Measurements from ENCODE around the gene SPOCD1. TPM values are rescaled to one million over a fixed set of nuclear protein-coding genes. Genes with fewer than 3 reads are reported as not detected.

The SPOCD1 gene
- total RNA-seq, 1 donor from 2014 or later: not detected

- H3K9me3 Mint-ChIP-seq: no peaks in the 10 kb centered on the region
- no peak overlapping the region for H3K4me3 Mint-ChIP-seq
- H3K4me1 Mint-ChIP-seq (ENCODE audit: low read depth): peaks cover 16% of the 10 kb centered on the region
- no peak for DNase-seq (ENCODE audit: low spot score)
- peaks cover 6% of the 10 kb centered on the region for H3K27me3 Mint-ChIP-seq (ENCODE audit: insufficient read depth)
- no peaks in the 10 kb centered on the region for H3K36me3 Mint-ChIP-seq (ENCODE audit: low read depth)
- intact Hi-C loops (cut with micrococcal nuclease): loop anchor here (10.0 kb wide), 1 partner anchor 722 kb away; the partner anchor contains the start of gene PUM1
- H3K27ac Mint-ChIP-seq: no peak overlapping the region
Observed at GRCh38 chr1:31786366-31787060, 29.3 kb downstream of the SPOCD1 start.

GRCh38 chr1:31785947-31786290 lies 29.9 kb downstream of the SPOCD1 start:
- peaks cover 16% of the 10 kb centered on the region for H3K4me1 Mint-ChIP-seq (ENCODE audit: low read depth)
- no peaks in the 10 kb centered on the region for H3K9me3 Mint-ChIP-seq
- peaks cover 6% of the 10 kb centered on the region for H3K27me3 Mint-ChIP-seq (ENCODE audit: insufficient read depth)
- no peak overlapping the region for H3K27ac Mint-ChIP-seq
- intact Hi-C loops (cut with micrococcal nuclease): loop anchor here (10.0 kb wide), 1 partner anchor 721 kb away; the partner anchor contains the start of gene PUM1
- no peaks in the 10 kb centered on the region for H3K36me3 Mint-ChIP-seq (ENCODE audit: low read depth)
- H3K4me3 Mint-ChIP-seq: no peak overlapping the region
- DNase-seq (ENCODE audit: low spot score): no peak

- Mint-ChIP-seq H3K27ac (no peak overlapping the region), H3K4me3 (no peak overlapping the region), H3K4me1 (ENCODE audit: low read depth) (peaks cover 16% of the 10 kb centered on the region), H3K36me3 (ENCODE audit: low read depth) (no peaks in the 10 kb centered on the region), H3K9me3 (no peaks in the 10 kb centered on the region), H3K27me3 (ENCODE audit: insufficient read depth) (peaks cover 6% of the 10 kb centered on the region)
- intact Hi-C loops (cut with micrococcal nuclease): loop anchor here (10.0 kb wide), 1 partner anchor 720 kb away; the partner anchor contains the start of gene PUM1
- DNase-seq (ENCODE audit: low spot score): no peak
Observed at GRCh38 chr1:31785020-31785946, 30.5 kb downstream of the SPOCD1 start.

GRCh38 chr1:31784356-31785019 lies 31.3 kb downstream of the SPOCD1 start:
- Mint-ChIP-seq H3K4me3 (no peak overlapping the region), H3K4me1 (ENCODE audit: low read depth) (peaks cover 12% of the 10 kb centered on the region), H3K36me3 (ENCODE audit: low read depth) (no peaks in the 10 kb centered on the region), H3K27ac (no peak overlapping the region), H3K27me3 (ENCODE audit: insufficient read depth) (peaks cover 4% of the 10 kb centered on the region), H3K9me3 (no peaks in the 10 kb centered on the region)
- intact Hi-C loops (cut with micrococcal nuclease): loop anchor here (10.0 kb wide), 1 partner anchor 720 kb away; the partner anchor contains the start of gene PUM1
- no peak for DNase-seq (ENCODE audit: low spot score)

GRCh38 chr1:31783846-31784245 lies 32.0 kb downstream of the SPOCD1 start:
- H3K27ac Mint-ChIP-seq: no peak overlapping the region
- no peaks in the 10 kb centered on the region for H3K36me3 Mint-ChIP-seq (ENCODE audit: low read depth)
- H3K4me1 Mint-ChIP-seq (ENCODE audit: low read depth): peaks cover 11% of the 10 kb centered on the region
- H3K27me3 Mint-ChIP-seq (ENCODE audit: insufficient read depth): peaks cover 4% of the 10 kb centered on the region
- H3K4me3 Mint-ChIP-seq: no peak overlapping the region
- no peaks in the 10 kb centered on the region for H3K9me3 Mint-ChIP-seq
- intact Hi-C loops (cut with micrococcal nuclease): loop anchor here (10.0 kb wide), 1 partner anchor 719 kb away; the partner anchor contains the start of gene PUM1
- DNase-seq (ENCODE audit: low spot score): no peak

GRCh38 chr1:31782421-31783410 lies 33.1 kb downstream of the SPOCD1 start:
- intact Hi-C loops (cut with micrococcal nuclease): loop anchor here (10.0 kb wide), 1 partner anchor 718 kb away; the partner anchor contains the start of gene PUM1
- no peak overlapping the region for H3K27ac Mint-ChIP-seq
- no peak overlapping the region for H3K4me3 Mint-ChIP-seq
- no peaks in the 10 kb centered on the region for H3K9me3 Mint-ChIP-seq
- H3K27me3 Mint-ChIP-seq (ENCODE audit: insufficient read depth): peaks cover 4% of the 10 kb centered on the region
- no peak for DNase-seq (ENCODE audit: low spot score)
- H3K4me1 Mint-ChIP-seq (ENCODE audit: low read depth): peaks cover 3% of the 10 kb centered on the region
- no peaks in the 10 kb centered on the region for H3K36me3 Mint-ChIP-seq (ENCODE audit: low read depth)

- no peak overlapping the region for H3K4me3 Mint-ChIP-seq
- H3K4me1 Mint-ChIP-seq (ENCODE audit: low read depth): no peaks in the 10 kb centered on the region
- peaks cover 8% of the 10 kb centered on the region for H3K27me3 Mint-ChIP-seq (ENCODE audit: insufficient read depth)
- no peaks in the 10 kb centered on the region for H3K36me3 Mint-ChIP-seq (ENCODE audit: low read depth)
- no peak overlapping the region for H3K27ac Mint-ChIP-seq
- intact Hi-C loops (cut with micrococcal nuclease): loop anchor here (10.0 kb wide), 1 partner anchor 717 kb away; the partner anchor contains the start of gene PUM1
- no peak for DNase-seq (ENCODE audit: low spot score)
- no peaks in the 10 kb centered on the region for H3K9me3 Mint-ChIP-seq
Observed at GRCh38 chr1:31781756-31782371, 34.0 kb downstream of the SPOCD1 start.

- Mint-ChIP-seq H3K36me3 (ENCODE audit: low read depth) (no peaks in the 10 kb centered on the region), H3K27ac (no peak overlapping the region), H3K4me3 (no peak overlapping the region), H3K27me3 (ENCODE audit: insufficient read depth) (peaks cover 8% of the 10 kb centered on the region), H3K9me3 (no peaks in the 10 kb centered on the region), H3K4me1 (ENCODE audit: low read depth) (no peaks in the 10 kb centered on the region)
- no peak for DNase-seq (ENCODE audit: low spot score)
- intact Hi-C loops (cut with micrococcal nuclease): loop anchor here (10.0 kb wide), 1 partner anchor 716 kb away; the partner anchor contains the start of gene PUM1
Observed at GRCh38 chr1:31781138-31781755, 34.6 kb downstream of the SPOCD1 start.

GRCh38 chr1:31780632-31781031 lies 35.2 kb downstream of the SPOCD1 start:
- intact Hi-C loops (cut with micrococcal nuclease): loop anchor here (10.0 kb wide), 1 partner anchor 716 kb away; the partner anchor contains the start of gene PUM1
- Mint-ChIP-seq H3K9me3 (no peaks in the 10 kb centered on the region), H3K4me1 (ENCODE audit: low read depth) (no peaks in the 10 kb centered on the region), H3K27ac (no peak overlapping the region), H3K27me3 (ENCODE audit: insufficient read depth) (peaks cover 10% of the 10 kb centered on the region), H3K36me3 (ENCODE audit: low read depth) (no peaks in the 10 kb centered on the region), H3K4me3 (no peak overlapping the region)
- no peak for DNase-seq (ENCODE audit: low spot score)

- no peak overlapping the region for H3K4me3 Mint-ChIP-seq
- intact Hi-C loops (cut with micrococcal nuclease): loop anchor here (10.0 kb wide), 1 partner anchor 715 kb away; the partner anchor contains the start of gene PUM1
- DNase-seq (ENCODE audit: low spot score): no peak
- H3K27ac Mint-ChIP-seq: no peak overlapping the region
- H3K27me3 Mint-ChIP-seq (ENCODE audit: insufficient read depth): peaks cover 18% of the 10 kb centered on the region
- H3K4me1 Mint-ChIP-seq (ENCODE audit: low read depth): no peaks in the 10 kb centered on the region
- H3K36me3 Mint-ChIP-seq (ENCODE audit: low read depth): no peaks in the 10 kb centered on the region
- no peaks in the 10 kb centered on the region for H3K9me3 Mint-ChIP-seq
Observed at GRCh38 chr1:31779687-31780086, 36.1 kb downstream of the SPOCD1 start.

Data from activated T-helper 1 cell treated with anti-CD3 and anti-CD28 coated beads, Interleukin-12 subunit alpha, Interleukin-12 subunit beta, Interleukin-2, Interleukin-4 antibody, amounts not matched to agents 30 ng/mL and 10 ng/mL and 1 ng/mL, durations not matched to agents 14 hours and 24 hours and 36 hours (primary cell).